GM23338 (cell line): ENCODE results near the gene SEC61G. TPM values are rescaled to one million over a fixed set of nuclear protein-coding genes. Genes with fewer than 3 reads are reported as not detected.

ENCODE experiments used
- ATAC-seq: fragments of 200-7000 bp; cut with Tn5 transposase; 3 replicates; pipeline ENCODE4 v1.9.1; 2020
- DNase-seq: peaks from one replicate; pipeline ENCODE4 v3.0.0-alpha.2; 2015; ENCODE audit warnings: low spot score
- H2AFZ ChIP-seq: fragments of 200-600 bp; sonication (generic); 2 replicates; pipeline ENCODE4 v1.8.0; 2016; ENCODE audit warnings: antibody characterized with exemption, mild to moderate bottlenecking, moderate library complexity
- H3F3A ChIP-seq: fragments of 200-600 bp; sonication (generic); replicated peaks from 2 replicates; pipeline ENCODE4 v1.8.0; 2017; ENCODE audit warnings: antibody characterized with exemption, mixed run types, low read depth
- H3K27ac ChIP-seq: fragments of 200-600 bp; sonication (generic); 2 replicates; pipeline ENCODE4 v1.6.1; 2016; ENCODE audit warnings: low read depth
- H3K27me3 ChIP-seq: fragments of 200-600 bp; sonication (generic); 2 replicates; pipeline ENCODE4 v1.8.0; 2016; ENCODE audit warnings: mild to moderate bottlenecking, mixed run types, moderate library complexity; ENCODE audit not compliant: insufficient read depth
- H3K36me3 ChIP-seq: fragments of 200-600 bp; sonication (generic); 2 replicates; pipeline ENCODE4 v1.8.0; 2016; ENCODE audit warnings: mild to moderate bottlenecking; ENCODE audit not compliant: insufficient read depth
- H3K4me1 ChIP-seq: fragments of 200-600 bp; sonication (generic); 2 replicates; pipeline ENCODE4 v1.8.0; 2016; ENCODE audit warnings: mild to moderate bottlenecking, moderate library complexity; ENCODE audit not compliant: insufficient read depth
- H3K4me2 ChIP-seq: fragments of 200-600 bp; sonication (generic); 2 replicates; pipeline ENCODE4 v1.7.1; 2017; ENCODE audit warnings: mixed run types
- H3K4me3 ChIP-seq: fragments of 200-600 bp; sonication (generic); 2 replicates; pipeline ENCODE4 v1.6.1; 2016; ENCODE audit warnings: mixed run types
- H3K79me2 ChIP-seq: fragments of 200-600 bp; sonication (generic); replicated peaks from 2 replicates; pipeline ENCODE4 v1.8.0; 2017; ENCODE audit warnings: mild to moderate bottlenecking; ENCODE audit not compliant: insufficient read depth
- H3K9me2 ChIP-seq: fragments of 200-600 bp; sonication (generic); 2 replicates; pipeline ENCODE4 v1.8.0; 2017; ENCODE audit not compliant: insufficient read depth
- H4K20me1 ChIP-seq: fragments of 200-600 bp; sonication (generic); replicated peaks from 2 replicates; pipeline ENCODE4 v1.8.0; 2017; ENCODE audit warnings: mild to moderate bottlenecking; ENCODE audit not compliant: insufficient read depth
- H3K27ac Mint-ChIP-seq: 2 replicates; pipeline ENCODE4 v1.8.0; 2020; ENCODE audit warnings: inconsistent platforms, mild to moderate bottlenecking, moderate library complexity, mixed read lengths
- H3K27me3 Mint-ChIP-seq: 3 replicates; pipeline ENCODE4 v1.8.0; 2022; ENCODE audit warnings: low read depth, mild to moderate bottlenecking, moderate library complexity, mixed read lengths, inconsistent platforms; ENCODE audit not compliant: insufficient read depth, poor library complexity
- H3K36me3 Mint-ChIP-seq: 3 replicates; pipeline ENCODE4 v1.8.0; 2021; ENCODE audit warnings: low read depth, mild to moderate bottlenecking, inconsistent platforms, moderate library complexity, mixed read lengths
- H3K4me1 Mint-ChIP-seq: 3 replicates; pipeline ENCODE4 v1.8.0; 2020; ENCODE audit warnings: mild to moderate bottlenecking, inconsistent platforms, mixed read lengths
- H3K4me3 Mint-ChIP-seq: 3 replicates; pipeline ENCODE4 v1.8.0; 2021; ENCODE audit warnings: moderate library complexity, mild to moderate bottlenecking, inconsistent platforms, mixed read lengths
- H3K9me3 Mint-ChIP-seq: 3 replicates; pipeline ENCODE4 v1.8.0; 2020; ENCODE audit warnings: moderate library complexity, mild to moderate bottlenecking, inconsistent platforms, mixed read lengths
- CREB1 ChIP-seq: fragments of 250-450 bp; sonication (Bioruptor Pico); IDR thresholded peaks from 2 replicates; pipeline ENCODE4 v1.5.0; 2020; ENCODE audit warnings: low read depth, mild to moderate bottlenecking, moderate library complexity
- EZH2 ChIP-seq: fragments of 200-600 bp; sonication (generic); IDR thresholded peaks from one replicate; pipeline ENCODE4 v1.8.0; 2017; ENCODE audit warnings: antibody characterized with exemption, mild to moderate bottlenecking, low read depth; ENCODE audit not compliant: unreplicated experiment
- JUNB ChIP-seq: IDR thresholded peaks from one replicate; pipeline ENCODE4 v1.6.1; 2016; ENCODE audit warnings: antibody characterized with exemption; ENCODE audit not compliant: unreplicated experiment
- POLR2AphosphoS5 ChIP-seq: IDR thresholded peaks from 2 replicates; pipeline ENCODE4 v1.6.1; 2016; ENCODE audit warnings: antibody characterized with exemption, low read depth
- STAT1 ChIP-seq: IDR thresholded peaks from one replicate; pipeline ENCODE4 v1.6.1; 2016; ENCODE audit warnings: antibody characterized with exemption; ENCODE audit not compliant: unreplicated experiment
- ZNF114 ChIP-seq: fragments of 250-450 bp; sonication (Bioruptor Pico); IDR thresholded peaks from 2 replicates; pipeline ENCODE4 v1.5.0; 2020; ENCODE audit warnings: mild to moderate bottlenecking, moderate library complexity
- ZNF331 ChIP-seq: fragments of 250-450 bp; sonication (Bioruptor Pico); IDR thresholded peaks from 2 replicates; pipeline ENCODE4 v1.5.0; 2020; ENCODE audit warnings: low read depth, mild to moderate bottlenecking, moderate library complexity
- polyA plus RNA-seq: library from polyadenylated mRNA; unstranded; fragments of >200 nt; fragmentation: Nextera tagmentation; extraction: Ambion mirVana; gene quantifications from 2 replicates; pipeline ENCODE4 v1.2.1, GENCODE V29; 2016
- total RNA-seq: library from RNA; depleted of rRNA; stranded (reverse); fragments of >200 nt; shearing (Covaris generic); gene quantifications from 2 replicates; pipeline ENCODE4 v1.2.3, GENCODE V29; 2014
- TF ChIP-seq, protein P1 (sequence below): IDR thresholded peaks from one replicate; pipeline ENCODE4 v1.6.1; 2018; ENCODE audit warnings: antibody characterized with exemption; ENCODE audit not compliant: unreplicated experiment
- TF ChIP-seq, protein P2 (sequence below): fragments of 250-450 bp; sonication (Bioruptor Pico); IDR thresholded peaks from 2 replicates; pipeline ENCODE4 v1.5.0; 2020; ENCODE audit warnings: mild to moderate bottlenecking, moderate library complexity

Gene SEC61G
- total and polyA plus RNA-seq, 2 experiments from 2014 or later, result 350 to 497 TPM

DNA sequence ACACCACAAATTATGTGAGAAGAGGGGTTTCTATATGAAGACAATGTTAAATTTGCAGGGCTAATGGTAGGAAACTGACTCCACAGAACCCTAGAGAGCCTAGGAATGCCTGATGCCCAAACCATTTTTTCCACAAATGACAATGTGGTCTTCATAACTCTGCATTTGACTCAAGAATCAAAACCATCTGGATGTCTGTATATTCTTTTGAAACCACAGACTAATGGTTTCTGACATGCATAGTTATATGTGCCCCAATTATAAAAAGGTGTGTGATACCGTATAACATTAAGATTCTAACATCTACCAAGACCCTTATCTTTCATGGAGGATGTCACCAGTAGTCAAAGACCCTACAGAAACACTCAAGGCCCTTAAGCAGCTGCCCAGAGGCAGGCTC is 20.3 kb downstream of the SEC61G start:
- Mint-ChIP-seq H3K27me3 (no peaks in the 10 kb centered on the region), H3K36me3 (peaks cover 2% of the 10 kb centered on the region; the same call in 1 of the 3 replicates), H3K9me3 (peaks cover 2% of the 10 kb centered on the region; the same call in 2 of the 3 replicates), H3K27ac (no peak overlapping the region), H3K4me1 (no peaks in the 10 kb centered on the region), H3K4me3 (no peak overlapping the region)
- Histone ChIP-seq H3K36me3 (no peaks in the 10 kb centered on the region), H3F3A (no peaks in the 10 kb centered on the region), H3K27ac (no peak overlapping the region), H3K4me3 (no peak overlapping the region), H3K27me3 (no peaks in the 10 kb centered on the region), H3K9me2 (no peaks in the 10 kb centered on the region), H3K4me2 (no peak overlapping the region), H4K20me1 (no peaks in the 10 kb centered on the region), H3K4me1 (peaks cover 6% of the 10 kb centered on the region), H3K79me2 (no peaks in the 10 kb centered on the region), H2AFZ (no peak overlapping the region)
- TF ChIP-seq, protein P1, sequence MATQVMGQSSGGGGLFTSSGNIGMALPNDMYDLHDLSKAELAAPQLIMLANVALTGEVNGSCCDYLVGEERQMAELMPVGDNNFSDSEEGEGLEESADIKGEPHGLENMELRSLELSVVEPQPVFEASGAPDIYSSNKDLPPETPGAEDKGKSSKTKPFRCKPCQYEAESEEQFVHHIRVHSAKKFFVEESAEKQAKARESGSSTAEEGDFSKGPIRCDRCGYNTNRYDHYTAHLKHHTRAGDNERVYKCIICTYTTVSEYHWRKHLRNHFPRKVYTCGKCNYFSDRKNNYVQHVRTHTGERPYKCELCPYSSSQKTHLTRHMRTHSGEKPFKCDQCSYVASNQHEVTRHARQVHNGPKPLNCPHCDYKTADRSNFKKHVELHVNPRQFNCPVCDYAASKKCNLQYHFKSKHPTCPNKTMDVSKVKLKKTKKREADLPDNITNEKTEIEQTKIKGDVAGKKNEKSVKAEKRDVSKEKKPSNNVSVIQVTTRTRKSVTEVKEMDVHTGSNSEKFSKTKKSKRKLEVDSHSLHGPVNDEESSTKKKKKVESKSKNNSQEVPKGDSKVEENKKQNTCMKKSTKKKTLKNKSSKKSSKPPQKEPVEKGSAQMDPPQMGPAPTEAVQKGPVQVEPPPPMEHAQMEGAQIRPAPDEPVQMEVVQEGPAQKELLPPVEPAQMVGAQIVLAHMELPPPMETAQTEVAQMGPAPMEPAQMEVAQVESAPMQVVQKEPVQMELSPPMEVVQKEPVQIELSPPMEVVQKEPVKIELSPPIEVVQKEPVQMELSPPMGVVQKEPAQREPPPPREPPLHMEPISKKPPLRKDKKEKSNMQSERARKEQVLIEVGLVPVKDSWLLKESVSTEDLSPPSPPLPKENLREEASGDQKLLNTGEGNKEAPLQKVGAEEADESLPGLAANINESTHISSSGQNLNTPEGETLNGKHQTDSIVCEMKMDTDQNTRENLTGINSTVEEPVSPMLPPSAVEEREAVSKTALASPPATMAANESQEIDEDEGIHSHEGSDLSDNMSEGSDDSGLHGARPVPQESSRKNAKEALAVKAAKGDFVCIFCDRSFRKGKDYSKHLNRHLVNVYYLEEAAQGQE, result no peak
- TF ChIP-seq ZNF114 (CRISPR knock-in tag), result no peak
- TF ChIP-seq POLR2AphosphoS5, result no peak
- TF ChIP-seq EZH2, result no peak
- ATAC-seq (no peak), DNase-seq (no peak)

DNA sequence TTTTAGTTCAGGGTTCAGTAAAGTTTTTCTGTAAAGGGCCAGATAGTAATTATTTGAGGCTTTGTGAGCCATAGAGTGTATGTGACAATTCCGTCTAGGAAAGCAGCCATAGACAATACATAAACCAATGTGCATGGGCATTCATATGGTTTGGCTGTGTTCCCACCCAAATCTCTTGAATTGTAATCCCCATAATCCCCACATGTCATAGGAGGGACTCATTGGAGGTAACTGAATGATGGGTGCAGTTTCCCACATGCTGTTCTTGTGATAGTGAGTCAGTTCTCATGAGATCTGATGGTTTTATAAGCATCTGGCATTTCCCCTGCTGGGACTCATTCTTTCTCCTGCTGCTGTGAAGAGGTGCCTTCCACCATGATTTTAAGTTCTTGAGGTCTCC is 29.9 kb downstream of the SEC61G start:
- no peaks in the 10 kb centered on the region for H3F3A ChIP-seq
- no peak overlapping the region for H3K4me3 Mint-ChIP-seq
- DNase-seq, result no peak
- ATAC-seq, result no peak
- peaks cover 5% of the 10 kb centered on the region for H3K4me1 ChIP-seq
- no peak overlapping the region for H2AFZ ChIP-seq
- no peaks in the 10 kb centered on the region for H3K9me2 ChIP-seq
- no peak overlapping the region for H3K27ac ChIP-seq
- no peaks in the 10 kb centered on the region for H4K20me1 ChIP-seq
- H3K79me2 ChIP-seq, result no peaks in the 10 kb centered on the region
- H3K27me3 ChIP-seq, result no peaks in the 10 kb centered on the region
- no peaks in the 10 kb centered on the region for H3K36me3 Mint-ChIP-seq
- H3K27me3 Mint-ChIP-seq, result no peaks in the 10 kb centered on the region
- H3K27ac Mint-ChIP-seq, result no peak overlapping the region
- H3K9me3 Mint-ChIP-seq, result no peaks in the 10 kb centered on the region
- H3K4me1 Mint-ChIP-seq, result peaks cover 11% of the 10 kb centered on the region; the same call in 2 of the 3 replicates
- H3K36me3 ChIP-seq, result no peaks in the 10 kb centered on the region
- H3K4me3 ChIP-seq, result no peak overlapping the region
- no peak overlapping the region for H3K4me2 ChIP-seq
- no peak for TF ChIP-seq ZNF114 (CRISPR knock-in tag)
- TF ChIP-seq CREB1, result no peak
- TF ChIP-seq JUNB, result no peak
- TF ChIP-seq POLR2AphosphoS5, result no peak
- TF ChIP-seq, protein P1, result no peak
- TF ChIP-seq, protein P2, sequence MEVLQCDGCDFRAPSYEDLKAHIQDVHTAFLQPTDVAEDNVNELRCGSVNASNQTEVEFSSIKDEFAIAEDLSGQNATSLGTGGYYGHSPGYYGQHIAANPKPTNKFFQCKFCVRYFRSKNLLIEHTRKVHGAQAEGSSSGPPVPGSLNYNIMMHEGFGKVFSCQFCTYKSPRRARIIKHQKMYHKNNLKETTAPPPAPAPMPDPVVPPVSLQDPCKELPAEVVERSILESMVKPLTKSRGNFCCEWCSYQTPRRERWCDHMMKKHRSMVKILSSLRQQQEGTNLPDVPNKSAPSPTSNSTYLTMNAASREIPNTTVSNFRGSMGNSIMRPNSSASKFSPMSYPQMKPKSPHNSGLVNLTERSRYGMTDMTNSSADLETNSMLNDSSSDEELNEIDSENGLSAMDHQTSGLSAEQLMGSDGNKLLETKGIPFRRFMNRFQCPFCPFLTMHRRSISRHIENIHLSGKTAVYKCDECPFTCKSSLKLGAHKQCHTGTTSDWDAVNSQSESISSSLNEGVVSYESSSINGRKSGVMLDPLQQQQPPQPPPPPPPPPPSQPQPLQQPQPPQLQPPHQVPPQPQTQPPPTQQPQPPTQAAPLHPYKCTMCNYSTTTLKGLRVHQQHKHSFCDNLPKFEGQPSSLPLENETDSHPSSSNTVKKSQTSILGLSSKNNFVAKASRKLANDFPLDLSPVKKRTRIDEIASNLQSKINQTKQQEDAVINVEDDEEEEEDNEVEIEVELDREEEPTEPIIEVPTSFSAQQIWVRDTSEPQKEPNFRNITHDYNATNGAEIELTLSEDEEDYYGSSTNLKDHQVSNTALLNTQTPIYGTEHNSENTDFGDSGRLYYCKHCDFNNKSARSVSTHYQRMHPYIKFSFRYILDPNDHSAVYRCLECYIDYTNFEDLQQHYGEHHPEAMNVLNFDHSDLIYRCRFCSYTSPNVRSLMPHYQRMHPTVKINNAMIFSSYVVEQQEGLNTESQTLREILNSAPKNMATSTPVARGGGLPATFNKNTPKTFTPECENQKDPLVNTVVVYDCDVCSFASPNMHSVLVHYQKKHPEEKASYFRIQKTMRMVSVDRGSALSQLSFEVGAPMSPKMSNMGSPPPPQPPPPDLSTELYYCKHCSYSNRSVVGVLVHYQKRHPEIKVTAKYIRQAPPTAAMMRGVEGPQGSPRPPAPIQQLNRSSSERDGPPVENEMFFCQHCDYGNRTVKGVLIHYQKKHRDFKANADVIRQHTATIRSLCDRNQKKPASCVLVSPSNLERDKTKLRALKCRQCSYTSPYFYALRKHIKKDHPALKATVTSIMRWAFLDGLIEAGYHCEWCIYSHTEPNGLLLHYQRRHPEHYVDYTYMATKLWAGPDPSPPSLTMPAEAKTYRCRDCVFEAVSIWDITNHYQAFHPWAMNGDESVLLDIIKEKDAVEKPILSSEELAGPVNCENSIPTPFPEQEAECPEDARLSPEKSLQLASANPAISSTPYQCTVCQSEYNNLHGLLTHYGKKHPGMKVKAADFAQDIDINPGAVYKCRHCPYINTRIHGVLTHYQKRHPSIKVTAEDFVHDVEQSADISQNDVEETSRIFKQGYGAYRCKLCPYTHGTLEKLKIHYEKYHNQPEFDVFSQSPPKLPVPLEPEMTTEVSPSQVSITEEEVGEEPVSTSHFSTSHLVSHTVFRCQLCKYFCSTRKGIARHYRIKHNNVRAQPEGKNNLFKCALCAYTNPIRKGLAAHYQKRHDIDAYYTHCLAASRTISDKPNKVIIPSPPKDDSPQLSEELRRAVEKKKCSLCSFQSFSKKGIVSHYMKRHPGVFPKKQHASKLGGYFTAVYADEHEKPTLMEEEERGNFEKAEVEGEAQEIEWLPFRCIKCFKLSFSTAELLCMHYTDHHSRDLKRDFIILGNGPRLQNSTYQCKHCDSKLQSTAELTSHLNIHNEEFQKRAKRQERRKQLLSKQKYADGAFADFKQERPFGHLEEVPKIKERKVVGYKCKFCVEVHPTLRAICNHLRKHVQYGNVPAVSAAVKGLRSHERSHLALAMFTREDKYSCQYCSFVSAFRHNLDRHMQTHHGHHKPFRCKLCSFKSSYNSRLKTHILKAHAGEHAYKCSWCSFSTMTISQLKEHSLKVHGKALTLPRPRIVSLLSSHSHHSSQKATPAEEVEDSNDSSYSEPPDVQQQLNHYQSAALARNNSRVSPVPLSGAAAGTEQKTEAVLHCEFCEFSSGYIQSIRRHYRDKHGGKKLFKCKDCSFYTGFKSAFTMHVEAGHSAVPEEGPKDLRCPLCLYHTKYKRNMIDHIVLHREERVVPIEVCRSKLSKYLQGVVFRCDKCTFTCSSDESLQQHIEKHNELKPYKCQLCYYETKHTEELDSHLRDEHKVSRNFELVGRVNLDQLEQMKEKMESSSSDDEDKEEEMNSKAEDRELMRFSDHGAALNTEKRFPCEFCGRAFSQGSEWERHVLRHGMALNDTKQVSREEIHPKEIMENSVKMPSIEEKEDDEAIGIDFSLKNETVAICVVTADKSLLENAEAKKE, result no peak
- no peak for TF ChIP-seq STAT1
- no peak for TF ChIP-seq ZNF331
